ENCODE results near the gene TM4SF1. TPM values are rescaled to one million over a fixed set of nuclear protein-coding genes. Genes with fewer than 3 reads are reported as not detected.

TM4SF1 gene
- total RNA-seq, 2 donors from 2014 or later: 104 to 168 TPM

DNA sequence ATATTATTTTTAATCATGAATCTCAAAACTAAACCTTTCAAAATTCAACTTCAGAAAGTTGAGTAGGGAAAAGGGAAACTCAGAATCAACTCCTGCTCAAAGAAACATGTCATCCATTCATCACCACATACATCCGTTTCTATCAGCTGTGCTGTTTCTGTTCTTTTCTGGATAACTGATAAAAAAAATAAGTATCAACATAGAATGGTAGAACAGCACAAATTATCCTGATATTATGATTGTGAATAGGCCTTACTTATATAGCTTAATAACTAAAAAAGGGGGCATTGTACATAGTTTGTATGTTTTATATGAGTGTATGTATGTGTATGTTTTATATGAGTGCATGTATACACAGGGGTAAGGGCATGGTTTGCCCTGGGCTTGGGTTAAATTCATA lies 3.1 kb downstream of the TM4SF1 start:
- ATAC-seq (no peak), DNase-seq (no peak)
- Histone ChIP-seq H3K36me3 (replicated peaks in 1 of 2; ENCODE audit: insufficient read depth in 1 of 2, low read depth in 2 of 2) (no peaks in the 10 kb centered on the region), H3K4me1 (peaks cover 75% of the 10 kb centered on the region), H3K4me3 (no peak overlapping the region), H3K27me3 (no peaks in the 10 kb centered on the region), H3K27ac (peak overlapping the region in 2 of 4 donors; percentile 86 to 95), H3K9me3 (no peaks in the 10 kb centered on the region)
- intact Hi-C loops (cut with DNase I): no loop called here
- 23 to 32% methylated on average over 1 of the region's 1 CpG for WGBS, 2 donors
- TF ChIP-seq CTCF (IDR thresholded peaks at IDR 0.05): no peak
- TF ChIP-seq POLR2A (IDR thresholded peaks at IDR 0.05): no peak

GRCh38 chr3:149373235-149374125 lies 4.0 kb downstream of the TM4SF1 start:
- H3K9me3 ChIP-seq: no peaks in the 10 kb centered on the region
- H3K36me3 ChIP-seq (replicated peaks in 1 of 2; ENCODE audit: insufficient read depth in 1 of 2, low read depth in 2 of 2): no peaks in the 10 kb centered on the region
- no peaks in the 10 kb centered on the region for H3K27me3 ChIP-seq
- H3K4me1 ChIP-seq: peaks cover 75% of the 10 kb centered on the region
- peak overlapping the region; percentile 23 to 86 (median 36) for H3K27ac ChIP-seq
- TF ChIP-seq CTCF (IDR thresholded peaks at IDR 0.05) (no peak), POLR2A (IDR thresholded peaks at IDR 0.05) (no peak)
- intact Hi-C loops (cut with DNase I): no loop called here
- WGBS, 2 donors: 31 to 39% methylated on average over 2 of the region's 2 CpGs
- ATAC-seq: no peak
- H3K4me3 ChIP-seq: no peak overlapping the region
- DNase-seq: no peak

DNA sequence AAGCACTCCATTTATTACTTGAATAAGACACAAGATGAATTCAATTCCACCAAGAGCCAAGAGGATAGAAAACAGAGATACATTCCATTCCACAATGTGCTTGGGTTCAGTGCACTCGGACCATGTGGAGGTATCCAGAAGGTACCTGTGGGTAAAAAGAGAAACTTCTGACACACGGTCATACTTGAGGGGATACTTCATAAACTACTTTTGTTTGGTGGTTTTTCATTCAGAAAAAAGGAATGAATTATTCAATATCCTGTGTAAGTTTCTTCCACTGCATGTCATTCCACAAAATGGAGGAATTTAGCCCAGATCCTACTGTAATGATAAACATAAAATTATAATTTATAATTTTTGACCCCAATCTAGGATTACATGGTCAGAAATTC lies 5.7 kb downstream of the TM4SF1 start:
- H3K4me1 ChIP-seq: peaks cover 72% of the 10 kb centered on the region

GRCh38 chr3:149371001-149371722 lies 6.3 kb downstream of the TM4SF1 start:
- ATAC-seq: no peak
- no peak for DNase-seq
- Histone ChIP-seq H3K27ac (peak overlapping the region; percentile 12 to 86 (median 40)), H3K36me3 (replicated peaks in 1 of 2; ENCODE audit: insufficient read depth in 1 of 2, low read depth in 2 of 2) (no peaks in the 10 kb centered on the region), H3K9me3 (no peaks in the 10 kb centered on the region), H3K4me1 (peaks cover 72% of the 10 kb centered on the region), H3K27me3 (no peaks in the 10 kb centered on the region), H3K4me3 (no peak overlapping the region)
- peak in 1 of 3 donors; percentile 9 for TF ChIP-seq POLR2A (IDR thresholded peaks at IDR 0.05)
- TF ChIP-seq CTCF (IDR thresholded peaks at IDR 0.05): no peak
- intact Hi-C loops (cut with DNase I): no loop called here
- WGBS, 2 donors: 44 to 62% methylated on average over 7 of the region's 7 CpGs

More for the DNA sequence above, 5.7 kb downstream of the TM4SF1 start:
- no peaks in the 10 kb centered on the region for H3K27me3 ChIP-seq
- no peaks in the 10 kb centered on the region for H3K36me3 ChIP-seq (replicated peaks in 1 of 2; ENCODE audit: insufficient read depth in 1 of 2, low read depth in 2 of 2)
- intact Hi-C loops (cut with DNase I): no loop called here
- no peak for DNase-seq
- H3K4me3 ChIP-seq: no peak overlapping the region
- no peak for TF ChIP-seq CTCF (IDR thresholded peaks at IDR 0.05)
- no peak for TF ChIP-seq POLR2A (IDR thresholded peaks at IDR 0.05)
- H3K9me3 ChIP-seq: no peaks in the 10 kb centered on the region
- no peak for ATAC-seq
- WGBS, 2 donors: 65 to 77% methylated on average over 2 of the region's 2 CpGs
- H3K27ac ChIP-seq: peak overlapping the region in 3 of 4 donors; percentile 33 to 86 (median 46)

All from body of pancreas (tissue), 4 donors.